OCI-LY1 (cell line): ENCODE data around the gene BCAR3.

ENCODE experiments used
- EZH2 ChIP-seq: fragments of 200-600 bp; sonication (generic), shearing (Covaris generic); IDR thresholded peaks from 2 replicates; pipeline ENCODE4 v1.8.0; 2017; ENCODE audit warnings: borderline replicate concordance, mixed run types, mild to moderate bottlenecking, antibody characterized with exemption, low read length, moderate library complexity, mixed read lengths
- TF ChIP-seq, protein P1 (sequence below): fragments of 200-600 bp; sonication (generic), shearing (Covaris generic); IDR thresholded peaks from 2 replicates; pipeline ENCODE4 v1.5.1; 2017; ENCODE audit warnings: mild to moderate bottlenecking, antibody characterized with exemption, low read length, moderate library complexity, mixed read lengths

DNA sequence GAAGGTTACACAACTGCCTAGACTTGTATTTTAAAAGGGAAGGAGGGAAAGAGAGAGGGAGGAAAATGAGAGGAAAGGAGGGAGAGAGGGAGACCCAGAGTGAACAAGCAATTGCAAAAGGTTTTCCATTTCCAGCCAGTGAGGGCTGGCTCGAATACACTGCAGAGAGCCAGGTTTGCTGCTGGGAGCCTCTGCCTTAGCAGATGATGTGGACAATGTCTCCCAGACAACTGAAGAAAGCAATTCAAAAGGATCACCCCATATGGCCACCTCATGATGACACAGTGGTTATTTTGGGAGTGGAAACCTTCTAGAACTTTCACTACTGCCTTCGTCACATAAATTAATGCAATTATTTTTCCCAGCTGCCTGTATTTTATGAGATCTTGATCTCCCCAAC, 86.4 kb downstream of the BCAR3 start:
- TF ChIP-seq, protein P1, sequence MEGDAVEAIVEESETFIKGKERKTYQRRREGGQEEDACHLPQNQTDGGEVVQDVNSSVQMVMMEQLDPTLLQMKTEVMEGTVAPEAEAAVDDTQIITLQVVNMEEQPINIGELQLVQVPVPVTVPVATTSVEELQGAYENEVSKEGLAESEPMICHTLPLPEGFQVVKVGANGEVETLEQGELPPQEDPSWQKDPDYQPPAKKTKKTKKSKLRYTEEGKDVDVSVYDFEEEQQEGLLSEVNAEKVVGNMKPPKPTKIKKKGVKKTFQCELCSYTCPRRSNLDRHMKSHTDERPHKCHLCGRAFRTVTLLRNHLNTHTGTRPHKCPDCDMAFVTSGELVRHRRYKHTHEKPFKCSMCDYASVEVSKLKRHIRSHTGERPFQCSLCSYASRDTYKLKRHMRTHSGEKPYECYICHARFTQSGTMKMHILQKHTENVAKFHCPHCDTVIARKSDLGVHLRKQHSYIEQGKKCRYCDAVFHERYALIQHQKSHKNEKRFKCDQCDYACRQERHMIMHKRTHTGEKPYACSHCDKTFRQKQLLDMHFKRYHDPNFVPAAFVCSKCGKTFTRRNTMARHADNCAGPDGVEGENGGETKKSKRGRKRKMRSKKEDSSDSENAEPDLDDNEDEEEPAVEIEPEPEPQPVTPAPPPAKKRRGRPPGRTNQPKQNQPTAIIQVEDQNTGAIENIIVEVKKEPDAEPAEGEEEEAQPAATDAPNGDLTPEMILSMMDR: no peak
- TF ChIP-seq EZH2: no peak
